ENCODE data around the gene BRF1.
"Not testable (repeated sequence)": the region's sequence is repeated elsewhere in the genome, so short reads cannot be mapped to it uniquely, and the experiment has no call there.

The BRF1 gene

GRCh38 chr14:105292826-105293711, 7.7 kb downstream of the BRF1 start:
- peak in 1 of 3 donors; percentile 35 for DNase-seq (ENCODE audit: low read depth in 2 of 3, low spot score in 1 of 3)

- no peak for DNase-seq (ENCODE audit: low read depth in 2 of 3, low spot score in 1 of 3)
Measured at GRCh38 chr14:105290621-105291346, 10.0 kb downstream of the BRF1 start.

- not testable (repeated sequence) for DNase-seq (ENCODE audit: low read depth in 2 of 3, low spot score in 1 of 3)
Measured at GRCh38 chr14:105288936-105289335, 11.9 kb downstream of the BRF1 start.

- no peak for DNase-seq (ENCODE audit: low read depth in 2 of 3, low spot score in 1 of 3)
Measured at GRCh38 chr14:105287249-105288102, 13.3 kb downstream of the BRF1 start.

- DNase-seq (ENCODE audit: low read depth in 2 of 3, low spot score in 1 of 3): no peak
Measured at GRCh38 chr14:105286759-105287144, 14.0 kb downstream of the BRF1 start.

GRCh38 chr14:105285174-105285573, 15.6 kb downstream of the BRF1 start:
- no peak for DNase-seq (ENCODE audit: low read depth in 2 of 3, low spot score in 1 of 3)

GRCh38 chr14:105283899-105284298, 16.9 kb downstream of the BRF1 start:
- no peak for DNase-seq (ENCODE audit: low read depth in 2 of 3, low spot score in 1 of 3)

- DNase-seq (ENCODE audit: low read depth in 2 of 3, low spot score in 1 of 3): no peak
Measured at GRCh38 chr14:105283028-105283427, 17.8 kb downstream of the BRF1 start.

GRCh38 chr14:105282098-105282725, 18.6 kb downstream of the BRF1 start:
- DNase-seq (ENCODE audit: low read depth in 2 of 3, low spot score in 1 of 3): no peak

GRCh38 chr14:105281371-105282097, 19.3 kb downstream of the BRF1 start:
- no peak for DNase-seq (ENCODE audit: low read depth in 2 of 3, low spot score in 1 of 3)

- DNase-seq (ENCODE audit: low read depth in 2 of 3, low spot score in 1 of 3): no peak
Measured at GRCh38 chr14:105280525-105280924, 20.3 kb downstream of the BRF1 start.

- no peak for DNase-seq (ENCODE audit: low read depth in 2 of 3, low spot score in 1 of 3)
Measured at GRCh38 chr14:105279642-105280361, 21.0 kb downstream of the BRF1 start.

GRCh38 chr14:105277448-105277847, 23.4 kb downstream of the BRF1 start:
- not testable (repeated sequence) for DNase-seq (ENCODE audit: low read depth in 2 of 3, low spot score in 1 of 3)

- DNase-seq (ENCODE audit: low read depth in 2 of 3, low spot score in 1 of 3): no peak
Measured at GRCh38 chr14:105275267-105275946, 25.4 kb downstream of the BRF1 start.

- no peak for DNase-seq (ENCODE audit: low read depth in 2 of 3, low spot score in 1 of 3)
Measured at GRCh38 chr14:105274637-105275036, 26.2 kb downstream of the BRF1 start.

GRCh38 chr14:105273062-105273461, 27.7 kb downstream of the BRF1 start:
- no peak for DNase-seq (ENCODE audit: low read depth in 2 of 3, low spot score in 1 of 3)

GRCh38 chr14:105272623-105273022, 28.2 kb downstream of the BRF1 start:
- DNase-seq (ENCODE audit: low read depth in 2 of 3, low spot score in 1 of 3): no peak

- DNase-seq (ENCODE audit: low read depth in 2 of 3, low spot score in 1 of 3): no peak
Measured at GRCh38 chr14:105271224-105271890, 29.4 kb downstream of the BRF1 start.

Measured in stimulated activated CD4-positive, alpha-beta T cell treated with anti-CD3 and anti-CD28 coated beads, Interleukin-12 subunit alpha, Interleukin-12 subunit beta, amount 100 ng/mL, for 48 hours (primary cell).